DOHH2 (cell line): ENCODE data around the gene SIPA1.

Experiments
- H3F3A ChIP-seq: fragments of 200-600 bp; sonication (generic), shearing (Covaris generic); 2 replicates; pipeline ENCODE4 v1.6.0; 2016; ENCODE audit warnings: antibody characterized with exemption, mild to moderate bottlenecking; ENCODE audit not compliant: control insufficient read depth, insufficient read depth
- H3K27ac ChIP-seq: fragments of 200-600 bp; sonication (generic); 2 replicates; pipeline ENCODE4 v1.5.1; 2014; ENCODE audit warnings: low read depth, mild to moderate bottlenecking, low read length, moderate library complexity
- H3K27me3 ChIP-seq: fragments of 200-600 bp; sonication (generic); 2 replicates; pipeline ENCODE4 v1.6.1; 2014; ENCODE audit warnings: mild to moderate bottlenecking, low read length, mixed read lengths; ENCODE audit not compliant: control insufficient read depth
- H3K36me3 ChIP-seq: fragments of 200-600 bp; sonication (generic); 2 replicates; pipeline ENCODE4 v1.6.1; 2014; ENCODE audit warnings: mild to moderate bottlenecking, low read length, moderate library complexity, mixed read lengths; ENCODE audit not compliant: control insufficient read depth
- H3K4me1 ChIP-seq: fragments of 200-600 bp; sonication (generic); 2 replicates; pipeline ENCODE4 v1.6.1; 2014; ENCODE audit warnings: mild to moderate bottlenecking, low read length, mixed read lengths; ENCODE audit not compliant: control insufficient read depth
- H3K4me2 ChIP-seq: fragments of 200-600 bp; sonication (generic); 2 replicates; pipeline ENCODE4 v1.6.0; 2014; ENCODE audit warnings: mild to moderate bottlenecking, low read length, moderate library complexity
- H3K4me3 ChIP-seq: fragments of 200-600 bp; sonication (generic); 2 replicates; pipeline ENCODE4 v1.5.1; 2014; ENCODE audit warnings: mild to moderate bottlenecking, low read length, mixed read lengths
- H3K79me2 ChIP-seq: fragments of 200-600 bp; sonication (generic); 2 replicates; pipeline ENCODE4 v1.6.1; 2014; ENCODE audit warnings: mild to moderate bottlenecking, low read length, mixed read lengths; ENCODE audit not compliant: control insufficient read depth
- H3K9me2 ChIP-seq: fragments of 200-600 bp; sonication (generic); replicated peaks from 2 replicates; pipeline ENCODE4 v1.6.1; 2014; ENCODE audit warnings: mild to moderate bottlenecking, low read length, mixed read lengths; ENCODE audit not compliant: control insufficient read depth
- H3K9me3 ChIP-seq: fragments of 200-600 bp; sonication (generic); 2 replicates; pipeline ENCODE4 v1.6.1; 2014; ENCODE audit warnings: antibody characterized with exemption, low read length, mixed read lengths; ENCODE audit not compliant: control insufficient read depth, insufficient read depth
- H4K20me1 ChIP-seq: fragments of 200-600 bp; sonication (generic); 2 replicates; pipeline ENCODE4 v1.6.0; 2014; ENCODE audit warnings: low read depth, mild to moderate bottlenecking, antibody characterized with exemption, low read length, moderate library complexity; ENCODE audit not compliant: control insufficient read depth, insufficient read depth
- EZH2phosphoT487 ChIP-seq: fragments of 200-600 bp; sonication (generic); IDR thresholded peaks from 2 replicates; pipeline ENCODE4 v1.6.1; 2017; ENCODE audit warnings: borderline replicate concordance, mild to moderate bottlenecking, antibody characterized with exemption, low read length, moderate library complexity, mixed read lengths
- TF ChIP-seq, protein P1 (sequence below): fragments of 200-600 bp; sonication (generic); IDR thresholded peaks from one replicate; pipeline ENCODE4 v1.5.1; 2014; ENCODE audit warnings: antibody characterized with exemption, mild to moderate bottlenecking, low read depth, low read length; ENCODE audit not compliant: poor library complexity, severe bottlenecking

The SIPA1 gene

DNA sequence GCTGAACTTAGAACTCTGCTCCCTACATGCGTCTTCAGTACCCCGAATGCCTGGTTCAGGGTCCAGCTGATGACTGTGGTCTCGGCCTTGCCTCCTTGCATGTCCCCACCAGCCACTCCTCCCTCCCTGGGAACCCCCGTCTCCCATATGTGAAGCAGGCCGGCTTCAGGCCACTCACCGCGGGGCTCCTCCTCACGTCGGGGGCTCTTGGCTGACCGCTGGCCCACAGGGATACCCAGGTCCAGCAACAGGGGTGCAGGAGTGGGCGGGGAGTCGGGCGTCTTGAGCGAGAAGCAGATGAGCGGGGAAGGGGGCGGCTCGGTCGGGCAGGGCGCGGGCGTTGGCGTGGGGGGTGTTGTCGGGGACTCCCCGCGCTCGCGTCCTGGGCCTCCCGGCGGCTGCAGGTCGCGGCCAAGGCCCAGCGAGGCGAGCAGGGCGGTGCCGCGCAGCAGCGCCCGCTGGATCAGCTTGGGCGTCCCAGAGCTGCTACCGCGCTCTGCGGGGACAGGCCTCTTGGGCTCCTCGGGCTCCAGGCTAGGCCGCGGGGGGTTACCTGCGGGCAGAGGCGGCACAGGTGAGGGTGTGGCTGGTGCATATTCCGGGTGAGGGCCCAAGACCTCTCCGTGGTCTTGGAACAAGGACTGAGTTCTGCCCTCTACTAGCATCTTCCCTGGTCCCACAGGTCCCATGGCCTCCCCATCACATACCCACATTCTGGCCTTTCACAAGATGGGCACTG lies 38.5 kb upstream of the SIPA1 start:
- Histone ChIP-seq H3K27ac (no peak overlapping the region), H3K4me3 (no peak overlapping the region), H3K36me3 (peaks cover 18% of the 10 kb centered on the region), H3K79me2 (no peaks in the 10 kb centered on the region), H4K20me1 (no peaks in the 10 kb centered on the region), H3K9me3 (no peaks in the 10 kb centered on the region), H3K4me1 (peaks cover 12% of the 10 kb centered on the region), H3K27me3 (no peaks in the 10 kb centered on the region), H3F3A (no peaks in the 10 kb centered on the region), H3K4me2 (no peak overlapping the region), H3K9me2 (no peaks in the 10 kb centered on the region)
- TF ChIP-seq, protein P1, sequence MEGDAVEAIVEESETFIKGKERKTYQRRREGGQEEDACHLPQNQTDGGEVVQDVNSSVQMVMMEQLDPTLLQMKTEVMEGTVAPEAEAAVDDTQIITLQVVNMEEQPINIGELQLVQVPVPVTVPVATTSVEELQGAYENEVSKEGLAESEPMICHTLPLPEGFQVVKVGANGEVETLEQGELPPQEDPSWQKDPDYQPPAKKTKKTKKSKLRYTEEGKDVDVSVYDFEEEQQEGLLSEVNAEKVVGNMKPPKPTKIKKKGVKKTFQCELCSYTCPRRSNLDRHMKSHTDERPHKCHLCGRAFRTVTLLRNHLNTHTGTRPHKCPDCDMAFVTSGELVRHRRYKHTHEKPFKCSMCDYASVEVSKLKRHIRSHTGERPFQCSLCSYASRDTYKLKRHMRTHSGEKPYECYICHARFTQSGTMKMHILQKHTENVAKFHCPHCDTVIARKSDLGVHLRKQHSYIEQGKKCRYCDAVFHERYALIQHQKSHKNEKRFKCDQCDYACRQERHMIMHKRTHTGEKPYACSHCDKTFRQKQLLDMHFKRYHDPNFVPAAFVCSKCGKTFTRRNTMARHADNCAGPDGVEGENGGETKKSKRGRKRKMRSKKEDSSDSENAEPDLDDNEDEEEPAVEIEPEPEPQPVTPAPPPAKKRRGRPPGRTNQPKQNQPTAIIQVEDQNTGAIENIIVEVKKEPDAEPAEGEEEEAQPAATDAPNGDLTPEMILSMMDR, result no peak
- TF ChIP-seq EZH2phosphoT487, result no peak

DNA sequence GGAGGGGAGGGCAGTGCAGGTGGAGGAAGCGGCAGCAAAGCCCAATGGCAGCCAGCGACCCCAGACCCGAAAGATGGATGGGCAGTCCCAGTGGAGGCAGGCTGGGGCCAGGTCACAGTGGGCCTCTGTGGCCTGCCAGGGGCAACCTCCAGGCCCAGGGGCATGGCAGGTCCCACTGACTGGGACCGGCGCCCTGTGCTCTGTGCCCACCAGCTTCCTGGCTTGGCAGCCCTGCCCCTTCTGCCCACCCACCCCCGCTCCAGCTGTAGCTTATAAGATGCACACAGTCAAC lies 38.0 kb upstream of the SIPA1 start:
- H3K4me2 ChIP-seq, result no peak overlapping the region
- no peaks in the 10 kb centered on the region for H3K9me2 ChIP-seq
- H3K36me3 ChIP-seq, result peaks cover 23% of the 10 kb centered on the region
- H3F3A ChIP-seq, result no peaks in the 10 kb centered on the region
- H3K27me3 ChIP-seq, result no peaks in the 10 kb centered on the region
- no peaks in the 10 kb centered on the region for H3K79me2 ChIP-seq
- TF ChIP-seq EZH2phosphoT487, result no peak
- TF ChIP-seq, protein P1, result no peak
- no peaks in the 10 kb centered on the region for H3K9me3 ChIP-seq
- no peaks in the 10 kb centered on the region for H4K20me1 ChIP-seq
- no peak overlapping the region for H3K4me3 ChIP-seq
- H3K4me1 ChIP-seq, result peaks cover 12% of the 10 kb centered on the region
- no peak overlapping the region for H3K27ac ChIP-seq

DNA sequence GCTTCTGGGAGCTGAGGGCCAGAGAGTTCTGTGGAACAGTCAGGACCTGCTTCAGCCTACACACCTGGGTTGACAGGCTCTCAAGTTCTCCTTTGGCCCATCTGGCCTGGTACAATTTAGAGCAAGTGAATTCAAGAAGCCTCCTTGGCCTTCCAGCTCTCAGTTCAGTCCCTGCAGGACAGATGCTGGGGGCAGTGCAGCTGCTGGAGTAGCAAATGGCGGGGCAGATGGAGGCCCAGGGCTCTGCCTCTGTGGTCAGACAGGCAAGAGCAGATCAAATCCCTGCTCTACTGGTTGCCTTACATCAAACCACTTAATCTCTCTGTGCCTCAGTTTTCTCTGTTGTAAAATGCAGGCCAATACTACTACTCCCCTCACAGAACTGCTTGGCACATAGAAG lies 33.6 kb upstream of the SIPA1 start:
- Histone ChIP-seq H3K27ac (no peak overlapping the region), H3K4me2 (no peak overlapping the region), H3K79me2 (no peaks in the 10 kb centered on the region), H3K9me2 (no peaks in the 10 kb centered on the region), H3K4me3 (no peak overlapping the region), H3K4me1 (peaks cover 12% of the 10 kb centered on the region), H3K9me3 (no peaks in the 10 kb centered on the region), H3K36me3 (peaks cover 46% of the 10 kb centered on the region), H3K27me3 (no peaks in the 10 kb centered on the region), H3F3A (no peaks in the 10 kb centered on the region), H4K20me1 (no peaks in the 10 kb centered on the region)
- TF ChIP-seq EZH2phosphoT487, result no peak
- TF ChIP-seq, protein P1, result no peak
